NCI-H345 treated with DMSO at 0.1 percent for 48 hours (cell line): ENCODE results near the gene ZNF136.

ENCODE experiments used
- DNase-seq: peaks from one replicate; lab custom pipeline; 2025; ENCODE audit not compliant: unreplicated experiment; lab: John Stamatoyannopoulos, UW

Gene ZNF136

DNA sequence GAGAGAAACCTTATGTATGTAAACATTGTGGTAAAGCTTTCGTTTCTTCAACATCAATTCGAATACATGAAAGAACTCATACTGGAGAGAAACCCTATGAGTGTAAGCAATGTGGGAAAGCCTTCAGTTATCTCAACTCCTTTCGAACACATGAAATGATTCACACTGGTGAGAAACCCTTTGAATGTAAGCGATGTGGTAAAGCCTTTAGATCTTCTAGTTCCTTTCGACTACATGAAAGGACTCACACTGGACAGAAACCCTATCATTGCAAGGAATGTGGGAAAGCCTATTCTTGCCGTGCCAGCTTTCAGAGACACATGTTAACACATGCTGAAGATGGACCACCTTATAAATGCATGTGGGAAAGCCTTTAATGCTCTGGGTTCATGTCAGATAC lies 24.7 kb downstream of the ZNF136 start:
- DNase-seq, result no peak

DNA sequence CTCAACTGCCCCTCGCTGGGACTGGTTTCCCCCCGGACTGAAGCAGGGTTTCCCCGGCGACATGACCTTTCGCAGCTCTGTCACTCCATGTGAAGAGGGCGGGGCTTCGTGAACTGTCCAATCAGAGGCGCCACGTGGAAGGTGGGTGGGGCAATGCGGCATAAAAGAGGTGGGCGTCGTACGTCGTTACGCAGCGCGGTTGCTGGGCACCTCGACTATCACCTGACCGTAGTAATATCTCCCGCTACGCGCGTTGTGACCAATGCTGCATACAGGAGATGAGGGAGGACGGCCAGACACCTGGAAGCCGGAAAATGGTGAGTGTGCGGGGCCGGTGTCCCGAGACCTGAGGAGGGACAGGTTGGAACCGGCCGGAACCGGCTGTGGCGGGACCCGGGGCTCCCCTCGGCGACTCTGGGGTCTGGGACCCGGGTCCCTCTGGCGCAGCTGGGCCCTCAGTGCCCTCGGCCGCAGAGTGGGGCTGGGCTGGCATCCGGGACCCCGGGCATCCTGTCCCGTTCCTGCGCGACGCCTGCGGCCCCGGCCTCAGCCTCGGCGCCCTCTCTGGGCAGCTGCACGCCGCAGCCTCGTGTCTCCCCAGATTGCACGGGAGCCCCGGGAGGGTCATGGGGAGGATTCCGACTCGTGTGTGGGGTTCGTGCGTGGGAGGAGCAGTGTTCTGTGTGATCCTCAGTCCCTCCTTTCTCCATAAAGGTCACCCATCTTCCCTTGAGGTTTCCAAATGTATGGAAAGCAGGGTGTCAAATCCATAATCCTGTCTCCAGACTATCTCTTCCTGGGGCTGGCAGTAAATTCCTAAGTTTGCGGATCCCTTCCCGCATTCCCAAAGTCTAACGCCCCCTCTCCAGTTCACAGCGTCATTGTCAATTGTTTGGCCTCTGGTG lies 32.2 kb downstream of the ZNF136 start:
- DNase-seq, result no peak

DNA sequence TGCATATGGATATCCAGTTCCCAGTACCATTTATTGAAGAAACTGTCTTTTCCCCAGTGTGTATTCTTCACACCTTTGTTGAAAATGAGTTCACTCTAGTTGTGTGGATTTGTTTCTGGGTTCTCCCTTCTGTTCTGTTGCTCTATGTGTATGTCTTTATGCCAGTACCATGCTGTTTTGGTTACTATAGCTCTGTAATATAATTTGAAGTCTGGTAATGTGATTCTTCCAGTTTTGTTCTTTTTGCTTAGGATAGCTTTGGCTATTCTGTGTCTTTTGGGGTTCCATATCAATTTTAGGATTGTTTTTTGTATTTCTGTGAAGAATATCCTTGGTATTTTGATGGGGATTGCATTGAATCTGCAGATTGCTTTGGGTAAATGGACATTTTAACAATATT lies 35.2 kb downstream of the ZNF136 start:
- no peak for DNase-seq

DNA sequence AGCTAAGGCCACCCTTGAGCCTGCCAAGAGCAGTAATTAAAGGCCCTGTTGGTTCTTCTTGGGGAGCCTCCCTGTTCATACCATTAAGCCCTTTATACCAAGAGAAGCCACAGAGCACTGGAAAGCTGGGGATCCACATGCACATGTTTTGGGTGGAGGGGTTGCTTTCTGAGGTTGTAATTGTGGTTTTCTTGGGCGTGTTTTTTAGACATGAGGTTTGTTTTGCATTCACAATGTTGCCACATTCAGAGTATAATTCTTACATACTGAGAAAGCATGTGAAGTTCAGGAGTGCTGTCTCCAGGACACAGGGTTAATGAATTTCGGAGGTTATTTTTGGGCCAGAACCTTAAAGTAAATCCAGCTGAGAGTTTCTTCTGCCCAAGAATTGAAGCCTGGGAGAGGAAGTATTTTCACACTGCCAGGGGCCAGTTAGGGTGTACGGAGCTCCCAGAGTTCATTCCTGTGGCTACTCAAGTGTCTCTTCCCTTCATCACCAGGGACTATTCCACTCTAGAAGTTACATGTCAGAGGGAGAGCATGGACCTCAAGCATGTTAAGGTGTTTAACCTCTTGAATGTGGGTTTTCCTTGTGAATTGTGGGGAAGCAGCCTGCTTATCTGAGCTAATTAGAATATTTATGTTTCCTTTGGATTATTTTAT lies 37.0 kb downstream of the ZNF136 start:
- DNase-seq, result no peak

DNA sequence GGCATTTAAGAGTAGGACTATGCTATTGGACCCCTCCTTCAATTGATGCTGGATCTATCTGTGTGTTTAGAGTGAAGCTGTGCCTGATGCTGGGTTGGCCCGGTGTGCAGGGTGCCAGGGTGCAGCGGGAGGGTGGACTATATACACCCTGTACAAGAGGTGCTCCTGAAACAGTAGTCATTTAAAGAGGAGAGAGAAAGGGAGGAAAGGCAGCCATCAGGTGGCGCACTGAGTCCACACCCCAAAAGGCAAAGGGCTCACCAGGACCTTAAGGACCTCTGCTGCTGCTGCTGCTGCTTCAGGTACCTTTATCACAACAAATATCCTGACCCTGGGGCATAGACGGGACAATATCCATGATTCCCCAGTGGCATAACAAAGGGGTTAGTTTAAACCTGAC lies 39.4 kb downstream of the ZNF136 start:
- DNase-seq, result no peak

DNA sequence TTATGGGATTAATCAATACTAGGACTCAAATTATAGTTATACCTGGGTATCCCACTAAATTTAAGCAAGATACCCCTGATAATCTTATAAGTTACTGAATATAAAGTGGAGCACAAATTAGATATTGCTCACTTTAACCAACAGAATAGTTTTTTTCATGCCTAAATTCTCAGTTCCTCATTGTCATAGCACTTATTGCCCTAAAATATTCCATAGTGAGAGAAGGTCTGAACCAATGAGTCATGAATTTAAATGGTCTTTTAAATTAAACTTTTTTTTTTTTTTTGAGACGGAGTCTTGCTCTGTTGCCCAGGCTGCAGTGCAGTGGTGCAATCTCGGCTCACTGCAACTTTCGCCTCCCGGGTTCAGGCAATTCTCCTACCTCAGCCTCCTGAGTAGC lies 42.4 kb downstream of the ZNF136 start:
- DNase-seq, result no peak

DNA sequence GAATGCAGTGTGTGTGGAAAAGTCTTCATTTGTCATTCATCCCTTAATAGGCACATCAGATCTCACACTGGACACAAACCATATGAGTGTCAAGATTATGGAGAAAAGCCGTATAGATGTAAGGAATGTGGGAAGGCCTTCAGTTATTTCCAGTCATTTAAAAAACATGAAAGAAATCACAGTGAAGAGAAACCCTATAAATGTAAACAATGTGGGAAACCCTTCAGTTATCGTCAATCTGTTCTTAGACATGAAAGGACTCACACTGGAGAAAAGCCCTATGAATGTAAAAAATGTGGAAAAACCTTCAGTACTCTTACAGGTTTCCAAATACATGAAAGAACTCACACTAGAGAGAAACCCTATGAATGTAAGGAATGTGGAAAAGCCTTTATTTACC lies 45.3 kb downstream of the ZNF136 start:
- DNase-seq, result no peak

DNA sequence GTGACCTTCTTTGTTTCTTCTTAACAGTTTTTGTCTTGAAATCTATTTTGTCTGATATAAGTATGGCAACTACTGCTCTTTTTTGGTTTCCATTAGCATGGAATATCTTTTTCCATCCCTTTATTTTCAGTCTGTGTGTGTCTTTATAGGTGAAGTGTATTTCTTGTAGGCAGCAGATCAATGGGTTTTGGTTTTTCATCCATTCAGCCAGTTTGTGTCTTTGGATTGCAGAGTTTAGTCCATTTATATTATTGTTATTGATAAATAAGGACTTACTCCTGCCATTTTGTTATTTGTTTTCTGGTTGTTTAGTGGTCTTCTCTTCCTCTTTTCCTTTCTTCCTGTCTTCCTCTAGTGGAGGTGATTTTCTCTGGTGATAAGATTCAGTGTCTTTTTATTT lies 54.4 kb downstream of the ZNF136 start:
- DNase-seq, result no peak

DNA sequence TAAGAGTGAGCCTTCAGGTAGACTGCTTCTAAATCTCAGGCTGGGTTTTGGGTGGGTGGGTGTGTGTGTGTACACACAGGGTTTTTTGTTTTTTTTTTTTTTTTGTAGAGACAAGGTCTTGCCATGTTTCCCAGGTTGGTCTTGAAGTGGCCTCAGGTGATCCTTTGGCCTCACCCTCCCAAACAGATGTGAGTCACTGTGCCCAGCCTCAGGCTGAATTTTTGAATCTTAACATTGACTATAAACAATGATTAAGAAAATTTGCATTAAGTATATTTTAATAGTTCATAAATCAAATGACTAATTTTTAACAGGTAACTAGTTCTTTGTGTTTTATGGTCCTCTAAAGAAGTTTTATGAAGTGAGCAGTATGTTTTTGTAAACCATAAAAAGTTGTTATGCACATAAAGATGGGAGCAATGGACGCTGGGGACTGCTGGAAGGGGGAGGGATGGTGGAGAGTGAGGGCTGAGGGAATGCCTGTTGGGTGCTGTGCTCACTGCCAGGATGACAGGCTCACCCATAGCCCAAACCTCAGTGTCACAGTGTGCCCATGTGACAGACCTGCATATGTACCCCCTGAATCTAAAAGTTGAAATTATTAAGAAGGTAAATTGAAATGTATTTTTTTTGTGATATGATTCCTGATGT lies 60.2 kb downstream of the ZNF136 start:
- no peak for DNase-seq

DNA sequence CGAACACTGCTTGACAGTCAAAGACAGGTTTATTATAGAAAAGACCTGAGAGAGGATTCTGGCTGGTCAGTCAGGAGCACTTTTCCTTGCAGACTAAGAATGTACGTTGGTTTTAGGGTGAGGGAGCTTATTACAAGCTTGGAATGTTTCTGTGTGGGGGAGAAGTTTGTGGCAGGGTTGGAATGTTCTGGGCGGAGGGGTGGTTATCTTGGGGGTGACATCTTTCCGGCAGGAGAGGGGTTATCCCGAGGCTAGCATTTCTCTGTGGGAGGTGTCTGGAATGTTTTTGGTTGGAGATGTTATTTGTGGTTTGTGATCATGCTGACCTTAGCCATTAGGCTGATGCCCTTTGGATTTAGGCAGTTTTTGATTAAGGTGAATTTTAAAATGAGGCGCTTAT lies 61.8 kb downstream of the ZNF136 start:
- no peak for DNase-seq

DNA sequence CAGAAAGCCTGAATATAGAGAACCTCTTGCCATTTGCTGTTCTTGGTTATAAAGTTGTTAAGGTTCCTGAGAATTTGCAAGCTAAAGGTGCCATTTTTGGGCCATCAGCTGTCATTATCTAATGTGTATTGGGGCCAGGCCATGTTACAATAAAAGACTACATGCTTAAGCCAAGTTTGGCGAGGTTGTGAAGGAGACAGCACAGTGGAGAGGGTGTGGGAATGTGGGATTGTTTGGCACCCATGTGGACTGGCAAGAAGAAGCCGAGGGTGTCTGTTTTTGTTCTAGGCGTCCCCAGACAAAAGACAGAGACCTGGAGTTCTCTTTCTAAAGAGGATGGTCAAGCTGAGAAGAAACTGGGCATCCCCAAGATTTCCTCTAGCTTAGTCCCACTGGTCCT lies 67.1 kb downstream of the ZNF136 start:
- DNase-seq, result no peak

DNA sequence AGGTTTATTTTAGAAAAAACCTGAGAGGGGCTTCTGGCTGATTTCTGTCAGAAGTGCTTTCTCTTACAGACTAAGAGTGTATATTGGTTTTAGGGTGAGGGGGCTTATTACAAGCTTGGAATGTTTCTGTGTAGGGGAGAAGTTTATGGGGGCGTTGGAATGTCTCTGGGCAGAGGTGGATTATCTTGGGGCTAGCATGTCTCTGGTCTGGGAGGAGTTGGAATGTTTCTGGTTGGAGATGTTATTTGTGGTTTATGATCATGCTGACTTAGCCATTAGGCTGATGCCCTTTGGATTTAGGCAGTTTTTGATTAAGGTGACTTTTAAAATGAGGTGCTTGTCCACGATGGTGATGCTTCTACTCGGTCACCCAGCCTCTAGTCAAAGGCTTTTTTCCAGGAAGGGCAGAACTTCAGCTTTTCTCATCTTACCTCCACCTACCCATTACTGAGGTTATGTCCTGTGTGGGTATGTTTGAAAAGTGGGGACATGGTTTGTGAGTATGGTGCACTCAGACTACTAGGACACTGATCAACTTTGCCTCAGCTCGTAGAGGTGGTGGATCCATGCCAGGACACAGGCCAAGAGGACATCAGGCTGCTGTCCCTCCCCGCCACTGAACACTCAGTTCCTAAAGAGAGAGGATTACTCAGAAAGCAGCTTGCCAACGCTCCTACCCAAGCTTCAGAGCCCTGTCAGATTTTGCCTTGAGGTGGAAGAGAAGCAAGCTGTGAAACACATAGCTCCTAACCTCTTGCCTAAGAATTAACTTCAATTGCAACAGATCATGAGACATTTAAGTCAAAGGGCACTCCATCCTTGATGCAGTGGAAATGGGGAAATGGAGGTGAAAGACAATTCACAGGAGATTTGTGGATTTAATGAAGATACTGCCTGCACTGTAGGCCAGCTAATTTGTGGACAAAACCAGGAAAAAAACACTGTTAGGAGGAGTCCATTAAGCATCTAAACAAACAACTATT lies 68.1 kb downstream of the ZNF136 start:
- DNase-seq, result no peak

DNA sequence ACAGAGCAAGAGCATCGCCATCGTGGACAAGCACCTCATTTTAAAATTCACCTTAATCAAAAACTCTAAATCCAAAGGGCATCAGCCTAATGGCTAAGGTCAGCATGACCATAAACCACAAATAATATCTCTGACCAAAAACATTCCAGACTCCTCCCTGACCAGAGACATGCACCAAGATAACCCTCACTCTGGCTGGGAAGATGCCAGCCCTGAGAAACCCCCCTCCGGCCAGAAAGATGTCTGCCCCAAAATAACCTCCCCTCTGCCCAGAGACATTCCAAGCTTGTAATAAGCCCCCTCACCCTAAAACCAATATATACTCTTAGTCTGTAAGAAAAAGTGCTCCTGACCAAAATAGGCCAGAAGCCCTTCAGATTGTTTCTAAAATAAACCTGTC lies 70.1 kb downstream of the ZNF136 start:
- no peak for DNase-seq

DNA sequence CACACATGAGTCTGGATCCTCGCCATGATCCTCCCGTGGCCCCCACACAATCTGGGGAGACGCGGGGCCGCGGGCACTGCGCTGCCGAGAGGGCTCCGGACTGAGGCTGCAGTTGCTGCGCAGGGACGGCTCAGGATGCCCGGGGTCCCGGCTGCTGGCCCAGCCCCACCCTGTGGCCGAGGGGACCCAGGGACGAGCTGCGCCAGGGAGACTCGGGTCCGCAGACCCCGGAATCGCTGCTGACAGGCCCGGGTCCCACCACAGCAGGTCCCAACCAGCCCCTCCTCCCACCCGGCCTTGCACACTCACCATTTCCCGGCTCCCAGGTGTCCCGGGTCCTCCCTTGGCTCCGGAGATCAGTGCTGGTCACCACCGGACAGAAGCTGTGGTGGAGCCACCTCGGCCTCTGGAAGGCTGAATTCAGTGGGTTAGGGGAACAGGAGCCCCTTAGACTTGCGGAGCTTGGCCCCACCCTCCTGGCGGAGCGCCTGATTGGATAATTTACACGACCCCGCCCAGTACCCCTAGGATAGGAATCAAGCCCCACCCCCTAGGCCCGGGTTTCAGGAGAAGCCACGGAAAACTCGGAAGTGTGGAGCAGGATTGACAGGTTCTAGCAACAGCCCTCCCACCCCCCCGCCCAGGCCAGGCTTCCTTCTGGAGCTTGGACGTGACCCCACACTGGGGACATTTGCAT lies 74.4 kb downstream of the ZNF136 start:
- DNase-seq, result no peak
